HepG2 (cell line): ENCODE data around the gene CBX2. TPM values are rescaled to one million over a fixed set of nuclear protein-coding genes. Genes with fewer than 3 reads are reported as not detected.

Experiments used
- AHR ChIP-seq: IDR thresholded peaks from 2 replicates; pipeline ENCODE4 v1.6.1; 2018; ENCODE audit warnings: missing genetic modification reagents, missing compliant biosample characterization
- ARHGAP35 ChIP-seq: sonication (generic); formaldehyde crosslinking; IDR thresholded peaks from 2 replicates; pipeline ENCODE4 v1.9.0; 2022; ENCODE audit warnings: mild to moderate bottlenecking, inconsistent platforms, moderate library complexity, missing genetic modification reagents, borderline replicate concordance
- ARNTL ChIP-seq: sonication (generic); formaldehyde crosslinking; IDR thresholded peaks from 2 replicates; pipeline ENCODE4 v1.4.0; 2020; ENCODE audit warnings: mild to moderate bottlenecking, missing genetic modification reagents
- DMAP1 ChIP-seq: IDR thresholded peaks from 2 replicates; pipeline ENCODE4 v1.6.1; 2016
- E2F1 ChIP-seq: sonication (generic); formaldehyde crosslinking; IDR thresholded peaks from 2 replicates; pipeline ENCODE4 v1.5.0; 2020; ENCODE audit warnings: missing genetic modification reagents
- HNRNPH1 ChIP-seq: fragments of 200-400 bp; formaldehyde crosslinking; optimal IDR thresholded peaks from 2 replicates; pipeline ENCODE3; 2017; ENCODE audit warnings: mild to moderate bottlenecking, low read depth, low read length
- KDM2A ChIP-seq: sonication (generic); formaldehyde crosslinking; IDR thresholded peaks from 2 replicates; pipeline ENCODE4 v1.4.0; 2020; ENCODE audit warnings: low read depth, missing genetic modification reagents, borderline replicate concordance
- KDM3A ChIP-seq: IDR thresholded peaks from 2 replicates; pipeline ENCODE4 v1.6.1; 2018; ENCODE audit warnings: low read depth, missing compliant biosample characterization
- LBX2 ChIP-seq: sonication (generic); formaldehyde crosslinking; IDR thresholded peaks from 2 replicates; pipeline ENCODE4 v1.5.0; 2020; ENCODE audit warnings: missing genetic modification reagents, mild to moderate bottlenecking, borderline replicate concordance
- MATR3 ChIP-seq: sonication (generic); formaldehyde crosslinking; IDR thresholded peaks from 2 replicates; pipeline ENCODE4 v1.4.0; 2020; ENCODE audit warnings: missing genetic modification reagents
- MYC ChIP-seq: sonication (generic); formaldehyde crosslinking; IDR thresholded peaks from 2 replicates; pipeline ENCODE4 v1.9.0; 2021; ENCODE audit warnings: missing genetic modification reagents, borderline replicate concordance
- NFRKB ChIP-seq: fragments of 450-650 bp; IDR thresholded peaks from 2 replicates; pipeline ENCODE4 v1.6.1; 2017
- POGZ ChIP-seq: sonication (generic); formaldehyde crosslinking; IDR thresholded peaks from 2 replicates; pipeline ENCODE4 v1.4.0; 2020; ENCODE audit warnings: mild to moderate bottlenecking, missing genetic modification reagents
- RXRB ChIP-seq: IDR thresholded peaks from 2 replicates; pipeline ENCODE4 v1.6.1; 2016; ENCODE audit warnings: borderline replicate concordance, missing genetic modification reagents, missing compliant biosample characterization
- ZNF253 ChIP-seq: sonication (generic); formaldehyde crosslinking; IDR thresholded peaks from 2 replicates; pipeline ENCODE4 v1.8.0; 2022; ENCODE audit warnings: mild to moderate bottlenecking, missing genetic modification reagents, borderline replicate concordance
- ZNF557 ChIP-seq: sonication (generic); formaldehyde crosslinking; IDR thresholded peaks from 2 replicates; pipeline ENCODE4 v1.4.0; 2020; ENCODE audit warnings: missing genetic modification reagents
- ZNF652 ChIP-seq: IDR thresholded peaks from 2 replicates; pipeline ENCODE4 v1.6.1; 2016; ENCODE audit warnings: low read depth, borderline replicate concordance
- ZNF660 ChIP-seq: sonication (generic); formaldehyde crosslinking; IDR thresholded peaks from 2 replicates; pipeline ENCODE4 v1.5.1; 2020; ENCODE audit warnings: mild to moderate bottlenecking, low read depth, missing genetic modification reagents, borderline replicate concordance
- ZNF761 ChIP-seq: sonication (generic); formaldehyde crosslinking; conservative IDR thresholded peaks from 2 replicates; pipeline ENCODE4 v1.4.0; 2020; ENCODE audit warnings: mild to moderate bottlenecking, missing genetic modification reagents
- ZSCAN22 ChIP-seq: sonication (generic); formaldehyde crosslinking; IDR thresholded peaks from 2 replicates; pipeline ENCODE4 v1.4.0; 2020; ENCODE audit warnings: mild to moderate bottlenecking, missing genetic modification reagents
- polyA plus RNA-seq, 8 experiments: library from polyadenylated mRNA; depleted of rRNA in 3 of 8; stranded (reverse) in 7 of 8; unstranded in 1 of 8; fragments of >200 nt; fragmentation: Illumina TruSeq in 4 of 8; extraction: Trizol in 4 of 8; gene quantifications; 2 replicates each; pipeline versions ENCODE4 v1.2.1 to v1.2.3, GENCODE V29; 2011 to 2016; ENCODE audit warnings: low read depth in 4 of 8, missing spikeins in 1 of 8, mixed read lengths in 1 of 8; ENCODE audit not compliant: insufficient read depth in 1 of 8
- total RNA-seq, 5 experiments: library from RNA; depleted of rRNA; stranded (reverse); fragments of >200 nt; fragmentation: Illumina TruSeq; extraction: Trizol; gene quantifications; 2 replicates each; pipeline ENCODE4 v1.2.3, GENCODE V29; 2016; ENCODE audit warnings: low read depth in 1 of 5
- TF ChIP-seq, protein P1 (sequence below): sonication (generic); formaldehyde crosslinking; IDR thresholded peaks from 2 replicates; pipeline ENCODE4 v1.5.0; 2020; ENCODE audit warnings: missing genetic modification reagents
- TF ChIP-seq, protein P2 (sequence below): sonication (generic); formaldehyde crosslinking; IDR thresholded peaks from 2 replicates; pipeline ENCODE4 v1.4.0; 2020; ENCODE audit warnings: missing genetic modification reagents
- TF ChIP-seq, protein P3 (sequence below): sonication (generic); formaldehyde crosslinking; IDR thresholded peaks from 2 replicates; pipeline ENCODE4 v1.4.0; 2020; ENCODE audit warnings: mild to moderate bottlenecking, low read depth, missing genetic modification reagents

CBX2 gene
- total and polyA plus RNA-seq, 2 of the 13 experiments (the other 11 are each of a cell fraction or from before 2014, with no cell fraction given): 14.5 to 31.1 TPM

DNA sequence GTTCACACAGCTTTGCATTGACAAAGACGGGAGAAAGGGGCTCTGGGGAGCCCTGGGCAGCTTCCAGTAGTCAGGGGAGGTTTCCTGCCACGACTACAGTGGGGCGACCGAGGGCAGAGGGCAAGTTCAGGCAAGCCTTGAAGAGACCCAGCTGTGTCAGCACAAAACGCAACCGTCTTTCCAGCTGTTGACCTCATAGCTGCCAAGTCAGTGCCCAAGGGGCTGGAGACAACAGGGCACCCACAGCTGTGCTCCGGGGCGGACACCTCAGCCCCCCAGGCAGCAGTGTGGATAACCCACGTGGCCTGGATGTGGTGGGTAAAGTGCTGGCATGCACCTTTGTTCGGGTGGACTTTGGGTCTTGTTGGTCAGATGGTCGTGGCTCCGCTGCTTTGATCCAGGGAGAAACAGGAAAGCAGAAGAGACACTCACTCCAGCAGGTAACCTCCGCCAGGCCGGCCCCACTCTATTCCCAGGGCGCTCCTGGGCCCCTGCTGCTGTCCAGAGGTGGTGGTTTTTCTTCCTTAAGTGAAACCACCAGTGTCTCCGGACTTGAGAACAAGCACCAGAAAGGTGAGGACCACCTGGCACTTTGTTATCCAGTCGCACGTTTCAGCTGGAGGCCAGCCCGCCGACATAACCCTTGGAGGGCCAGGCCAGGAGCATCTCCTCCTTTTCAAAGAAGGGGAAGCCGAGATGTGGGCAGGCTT is 17.6 kb upstream of the CBX2 start (continued):
- TF ChIP-seq ARHGAP35 (CRISPR knock-in tag): peak; percentile 77; the same call in 1 of the 2 replicates
- peak; percentile 95; the same call in 1 of the 2 replicates for TF ChIP-seq ZNF761 (CRISPR knock-in tag)
- TF ChIP-seq, protein P1, sequence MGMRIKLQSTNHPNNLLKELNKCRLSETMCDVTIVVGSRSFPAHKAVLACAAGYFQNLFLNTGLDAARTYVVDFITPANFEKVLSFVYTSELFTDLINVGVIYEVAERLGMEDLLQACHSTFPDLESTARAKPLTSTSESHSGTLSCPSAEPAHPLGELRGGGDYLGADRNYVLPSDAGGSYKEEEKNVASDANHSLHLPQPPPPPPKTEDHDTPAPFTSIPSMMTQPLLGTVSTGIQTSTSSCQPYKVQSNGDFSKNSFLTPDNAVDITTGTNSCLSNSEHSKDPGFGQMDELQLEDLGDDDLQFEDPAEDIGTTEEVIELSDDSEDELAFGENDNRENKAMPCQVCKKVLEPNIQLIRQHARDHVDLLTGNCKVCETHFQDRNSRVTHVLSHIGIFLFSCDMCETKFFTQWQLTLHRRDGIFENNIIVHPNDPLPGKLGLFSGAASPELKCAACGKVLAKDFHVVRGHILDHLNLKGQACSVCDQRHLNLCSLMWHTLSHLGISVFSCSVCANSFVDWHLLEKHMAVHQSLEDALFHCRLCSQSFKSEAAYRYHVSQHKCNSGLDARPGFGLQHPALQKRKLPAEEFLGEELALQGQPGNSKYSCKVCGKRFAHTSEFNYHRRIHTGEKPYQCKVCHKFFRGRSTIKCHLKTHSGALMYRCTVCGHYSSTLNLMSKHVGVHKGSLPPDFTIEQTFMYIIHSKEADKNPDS (CRISPR knock-in tag): no peak
- peak; percentile 94 for TF ChIP-seq DMAP1 (CRISPR knock-in tag)
- peak; percentile 98 for TF ChIP-seq MYC (CRISPR knock-in tag)
- TF ChIP-seq ARNTL (CRISPR knock-in tag): peak; percentile 97
- TF ChIP-seq AHR (CRISPR knock-in tag): no peak
- 0 out of 2 replicates have a peak, but pooled peaks have one; percentile 54 for TF ChIP-seq ZNF660 (CRISPR knock-in tag)
- TF ChIP-seq NFRKB: no peak
- TF ChIP-seq POGZ (CRISPR knock-in tag): peak; percentile 89
- 0 out of 2 replicates have a peak, but pooled peaks have one; percentile 64 for TF ChIP-seq ZNF557 (CRISPR knock-in tag)
- TF ChIP-seq MATR3 (CRISPR knock-in tag): no peak
- TF ChIP-seq KDM2A (CRISPR knock-in tag): peak; percentile 76
- TF ChIP-seq LBX2 (CRISPR knock-in tag): peak; percentile 93; the same call in 1 of the 2 replicates
- peak; percentile 75; the same call in 1 of the 2 replicates for TF ChIP-seq KDM3A (CRISPR knock-in tag)
- peak; percentile 16; the same call in 1 of the 2 replicates for TF ChIP-seq ZNF652 (CRISPR knock-in tag)
- TF ChIP-seq, protein P2, sequence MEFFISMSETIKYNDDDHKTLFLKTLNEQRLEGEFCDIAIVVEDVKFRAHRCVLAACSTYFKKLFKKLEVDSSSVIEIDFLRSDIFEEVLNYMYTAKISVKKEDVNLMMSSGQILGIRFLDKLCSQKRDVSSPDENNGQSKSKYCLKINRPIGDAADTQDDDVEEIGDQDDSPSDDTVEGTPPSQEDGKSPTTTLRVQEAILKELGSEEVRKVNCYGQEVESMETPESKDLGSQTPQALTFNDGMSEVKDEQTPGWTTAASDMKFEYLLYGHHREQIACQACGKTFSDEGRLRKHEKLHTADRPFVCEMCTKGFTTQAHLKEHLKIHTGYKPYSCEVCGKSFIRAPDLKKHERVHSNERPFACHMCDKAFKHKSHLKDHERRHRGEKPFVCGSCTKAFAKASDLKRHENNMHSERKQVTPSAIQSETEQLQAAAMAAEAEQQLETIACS (CRISPR knock-in tag): no peak; the same call in 1 of the 2 replicates
- TF ChIP-seq, protein P3, sequence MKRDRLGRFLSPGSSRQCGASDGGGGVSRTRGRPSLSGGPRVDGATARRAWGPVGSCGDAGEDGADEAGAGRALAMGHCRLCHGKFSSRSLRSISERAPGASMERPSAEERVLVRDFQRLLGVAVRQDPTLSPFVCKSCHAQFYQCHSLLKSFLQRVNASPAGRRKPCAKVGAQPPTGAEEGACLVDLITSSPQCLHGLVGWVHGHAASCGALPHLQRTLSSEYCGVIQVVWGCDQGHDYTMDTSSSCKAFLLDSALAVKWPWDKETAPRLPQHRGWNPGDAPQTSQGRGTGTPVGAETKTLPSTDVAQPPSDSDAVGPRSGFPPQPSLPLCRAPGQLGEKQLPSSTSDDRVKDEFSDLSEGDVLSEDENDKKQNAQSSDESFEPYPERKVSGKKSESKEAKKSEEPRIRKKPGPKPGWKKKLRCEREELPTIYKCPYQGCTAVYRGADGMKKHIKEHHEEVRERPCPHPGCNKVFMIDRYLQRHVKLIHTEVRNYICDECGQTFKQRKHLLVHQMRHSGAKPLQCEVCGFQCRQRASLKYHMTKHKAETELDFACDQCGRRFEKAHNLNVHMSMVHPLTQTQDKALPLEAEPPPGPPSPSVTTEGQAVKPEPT (CRISPR knock-in tag): peak; percentile 92
- peak; percentile 78; the same call in 1 of the 2 replicates for TF ChIP-seq ZNF253
- TF ChIP-seq ZSCAN22: peak; percentile 90
- TF ChIP-seq RXRB (CRISPR knock-in tag): peak; percentile 90
- no peak for TF ChIP-seq HNRNPH1
- no peak for TF ChIP-seq E2F1 (CRISPR knock-in tag)
